GM18505 (cell line): Measurements from ENCODE around the gene KIFC1.

ENCODE experiments used
- ATAC-seq: cut with Tn5 transposase; IDR thresholded peaks from one replicate; pipeline ENCODE4 v1.9.1; 2021; ENCODE audit not compliant: unreplicated experiment
- POLR2A ChIP-seq: IDR thresholded peaks from 4 replicates; pipeline ENCODE4 v1.6.1; 2011; ENCODE audit warnings: borderline replicate concordance; ENCODE audit not compliant: insufficient read depth, insufficient read length; ENCODE audit errors: extremely low read depth

Gene KIFC1

DNA sequence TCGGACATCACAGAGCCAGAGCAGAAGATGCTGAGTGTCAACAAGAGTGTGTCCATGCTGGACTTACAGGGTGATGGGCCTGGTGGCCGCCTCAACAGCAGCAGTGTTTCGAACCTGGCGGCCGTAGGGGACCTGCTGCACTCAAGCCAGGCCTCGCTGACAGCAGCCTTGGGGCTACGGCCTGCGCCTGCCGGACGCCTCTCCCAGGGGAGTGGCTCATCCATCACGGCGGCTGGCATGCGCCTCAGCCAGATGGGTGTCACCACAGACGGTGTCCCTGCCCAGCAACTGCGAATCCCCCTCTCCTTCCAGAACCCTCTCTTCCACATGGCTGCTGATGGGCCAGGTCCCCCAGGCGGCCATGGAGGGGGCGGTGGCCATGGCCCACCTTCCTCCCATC is 51.4 kb downstream of the KIFC1 start:
- ATAC-seq, result no peak
- no peak for TF ChIP-seq POLR2A

DNA sequence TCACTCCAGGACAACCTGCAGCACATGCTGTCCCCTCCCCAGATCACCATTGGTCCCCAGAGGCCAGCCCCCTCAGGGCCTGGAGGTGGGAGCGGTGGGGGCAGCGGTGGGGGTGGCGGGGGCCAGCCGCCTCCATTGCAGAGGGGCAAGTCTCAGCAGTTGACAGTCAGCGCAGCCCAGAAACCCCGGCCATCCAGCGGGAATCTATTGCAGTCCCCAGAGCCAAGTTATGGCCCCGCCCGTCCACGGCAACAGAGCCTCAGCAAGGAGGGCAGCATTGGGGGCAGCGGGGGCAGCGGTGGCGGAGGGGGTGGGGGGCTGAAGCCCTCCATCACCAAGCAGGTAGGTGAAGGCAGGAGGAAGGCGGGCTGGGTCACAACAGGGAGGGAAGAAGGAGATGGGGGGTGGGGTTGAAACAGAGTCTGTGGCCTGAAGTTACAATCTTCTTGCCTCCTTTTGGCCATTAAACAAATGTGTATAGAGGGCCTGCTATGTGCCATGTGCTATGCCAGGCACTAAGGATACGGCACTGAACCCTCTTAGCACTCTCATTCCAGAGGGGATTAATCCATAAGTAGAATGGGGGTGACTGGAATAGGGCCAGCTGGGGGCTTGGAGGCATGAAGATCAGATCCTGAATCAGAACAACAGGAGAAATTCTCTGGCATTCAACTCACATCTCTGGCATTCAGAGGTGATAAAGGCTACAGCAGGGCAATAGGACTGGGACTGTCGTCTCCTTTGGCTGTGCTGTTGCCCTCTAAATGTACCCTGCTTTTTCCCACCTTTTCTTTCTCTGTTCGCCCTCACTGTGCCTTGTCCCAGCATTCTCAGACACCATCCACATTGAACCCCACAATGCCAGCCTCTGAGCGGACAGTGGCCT is 52.2 kb downstream of the KIFC1 start:
- ATAC-seq, result no peak
- TF ChIP-seq POLR2A, result no peak

DNA sequence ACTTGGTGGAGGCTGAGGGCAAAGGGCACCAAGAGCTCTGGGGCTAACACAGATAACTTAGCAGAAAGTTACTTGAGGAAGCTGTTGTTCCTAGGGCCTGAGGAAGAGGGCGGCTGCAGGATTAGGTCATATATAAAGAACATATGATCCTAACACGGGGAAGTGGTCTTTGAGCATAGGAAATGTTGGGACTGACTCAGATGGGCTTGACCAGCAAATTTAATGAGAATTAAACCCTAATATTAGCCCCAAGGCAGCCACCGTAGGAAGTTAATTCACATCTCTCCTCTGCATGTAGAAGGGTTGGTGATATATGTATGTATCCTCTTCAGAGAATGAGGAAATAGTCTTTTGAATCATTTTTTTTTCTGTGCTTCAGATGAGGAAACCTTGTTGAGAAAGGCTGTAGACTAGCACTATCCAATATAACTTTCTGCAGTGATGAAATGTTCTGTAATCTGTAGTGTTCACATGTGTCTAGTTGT is 53.5 kb downstream of the KIFC1 start:
- no peak for TF ChIP-seq POLR2A

DNA sequence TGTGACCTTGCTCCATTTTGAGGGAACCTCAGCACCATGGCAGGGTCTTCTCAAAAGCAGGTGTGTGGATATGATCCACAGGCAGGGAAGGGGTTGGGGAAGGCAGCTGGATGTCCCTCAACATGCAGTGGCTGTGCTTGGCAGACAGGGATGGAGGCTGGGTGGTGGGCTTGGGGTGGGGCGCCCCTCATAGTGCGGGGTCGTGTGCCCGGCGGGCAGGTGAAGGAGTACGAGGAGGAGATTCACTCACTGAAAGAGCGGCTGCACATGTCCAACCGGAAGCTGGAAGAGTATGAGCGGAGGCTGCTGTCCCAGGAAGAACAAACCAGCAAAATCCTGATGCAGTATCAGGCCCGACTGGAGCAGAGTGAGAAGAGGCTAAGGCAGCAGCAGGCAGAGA is 54.7 kb downstream of the KIFC1 start:
- ATAC-seq, result no peak
- TF ChIP-seq POLR2A, result no peak

More for the DNA sequence above, 53.5 kb downstream of the KIFC1 start:
- ATAC-seq, result no peak

DNA sequence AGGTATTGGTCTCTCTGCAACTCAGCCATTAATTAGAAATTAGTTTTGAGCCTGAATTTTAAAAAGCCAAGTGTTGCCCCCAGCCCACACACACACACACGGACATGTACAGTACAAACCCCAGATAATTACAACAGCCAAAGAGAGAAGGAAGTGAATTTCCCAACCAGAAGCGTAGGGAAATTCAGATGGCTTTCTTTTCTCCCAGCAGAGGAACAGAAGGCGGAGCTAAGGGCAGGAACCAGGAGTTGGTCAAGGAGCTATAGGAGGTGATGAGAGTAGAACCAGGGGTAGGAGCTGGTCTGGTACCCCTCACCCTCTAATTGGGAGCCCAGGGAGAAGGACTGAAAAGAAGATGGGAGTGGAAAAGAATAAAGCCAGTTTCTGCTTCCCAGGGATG is 58.8 kb downstream of the KIFC1 start:
- no peak for ATAC-seq
- no peak for TF ChIP-seq POLR2A

DNA sequence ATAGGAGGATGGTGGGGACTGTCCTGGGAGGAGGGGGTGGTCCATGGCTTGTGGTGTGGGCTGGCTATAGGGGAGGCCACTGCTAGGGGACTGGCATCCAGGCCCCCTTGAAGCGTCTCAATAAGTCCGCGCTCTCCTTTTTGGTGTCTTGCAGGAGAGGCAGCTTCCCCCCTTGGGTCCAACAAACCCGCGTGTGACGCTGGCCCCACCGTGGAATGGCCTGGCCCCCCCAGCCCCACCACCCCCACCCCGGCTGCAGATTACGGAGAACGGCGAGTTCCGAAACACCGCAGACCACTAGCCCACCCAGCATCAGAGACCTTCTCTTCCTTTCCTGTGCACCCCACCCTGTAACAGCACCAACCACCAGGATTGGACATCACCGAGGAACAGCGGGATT is 60.0 kb downstream of the KIFC1 start:
- TF ChIP-seq POLR2A, result no peak
- no peak for ATAC-seq

DNA sequence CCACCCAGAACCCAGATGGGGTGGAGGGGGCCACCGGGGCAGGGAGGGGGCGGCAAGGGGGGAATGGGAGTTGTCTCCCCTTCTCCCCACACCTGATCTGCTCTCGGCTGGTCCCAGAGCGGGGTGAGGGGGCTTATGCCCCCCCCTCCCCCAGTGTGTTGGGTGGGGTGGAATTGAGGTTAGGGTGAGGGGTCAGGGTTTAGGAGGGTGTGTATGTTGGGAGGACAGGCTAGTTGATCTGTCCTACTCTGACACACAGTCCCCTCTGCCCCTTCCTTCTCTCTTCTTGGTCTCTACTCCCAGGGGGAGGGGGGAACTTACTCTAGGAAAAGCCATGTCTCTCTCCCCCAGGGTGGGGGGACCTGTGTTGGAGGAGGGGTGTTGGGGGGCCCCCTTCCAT is 60.9 kb downstream of the KIFC1 start:
- no peak for ATAC-seq
- TF ChIP-seq POLR2A, result no peak

DNA sequence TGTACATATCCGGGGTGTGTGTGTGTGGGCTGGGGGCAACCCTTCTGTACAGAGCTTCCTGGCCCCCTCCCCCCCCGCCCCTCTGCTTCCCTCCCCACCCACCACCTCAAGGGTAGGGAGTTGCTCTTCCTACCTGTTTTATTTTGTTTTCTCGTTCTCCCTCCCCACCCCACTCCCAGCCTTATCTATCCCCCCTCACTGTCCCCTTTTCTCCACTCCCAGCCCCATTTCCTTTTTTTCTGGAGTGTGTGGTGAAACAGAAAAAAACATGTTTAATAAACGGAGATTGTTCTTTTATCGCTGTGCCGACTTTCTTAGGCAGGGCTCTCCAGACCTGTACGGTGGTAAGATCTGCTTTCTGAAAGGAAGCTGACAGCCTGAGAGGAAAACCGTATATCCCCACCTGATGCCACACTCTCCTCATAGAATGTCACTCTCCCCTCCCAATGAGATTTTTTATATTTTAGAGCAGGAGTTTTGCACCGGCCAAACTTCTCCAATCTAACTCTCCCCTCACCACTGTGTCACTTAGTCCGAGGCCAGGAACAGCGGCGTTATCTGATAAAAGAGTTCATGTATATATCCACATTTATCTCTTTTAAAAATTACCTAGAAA is 61.9 kb downstream of the KIFC1 start:
- TF ChIP-seq POLR2A, result no peak
- no peak for ATAC-seq

DNA sequence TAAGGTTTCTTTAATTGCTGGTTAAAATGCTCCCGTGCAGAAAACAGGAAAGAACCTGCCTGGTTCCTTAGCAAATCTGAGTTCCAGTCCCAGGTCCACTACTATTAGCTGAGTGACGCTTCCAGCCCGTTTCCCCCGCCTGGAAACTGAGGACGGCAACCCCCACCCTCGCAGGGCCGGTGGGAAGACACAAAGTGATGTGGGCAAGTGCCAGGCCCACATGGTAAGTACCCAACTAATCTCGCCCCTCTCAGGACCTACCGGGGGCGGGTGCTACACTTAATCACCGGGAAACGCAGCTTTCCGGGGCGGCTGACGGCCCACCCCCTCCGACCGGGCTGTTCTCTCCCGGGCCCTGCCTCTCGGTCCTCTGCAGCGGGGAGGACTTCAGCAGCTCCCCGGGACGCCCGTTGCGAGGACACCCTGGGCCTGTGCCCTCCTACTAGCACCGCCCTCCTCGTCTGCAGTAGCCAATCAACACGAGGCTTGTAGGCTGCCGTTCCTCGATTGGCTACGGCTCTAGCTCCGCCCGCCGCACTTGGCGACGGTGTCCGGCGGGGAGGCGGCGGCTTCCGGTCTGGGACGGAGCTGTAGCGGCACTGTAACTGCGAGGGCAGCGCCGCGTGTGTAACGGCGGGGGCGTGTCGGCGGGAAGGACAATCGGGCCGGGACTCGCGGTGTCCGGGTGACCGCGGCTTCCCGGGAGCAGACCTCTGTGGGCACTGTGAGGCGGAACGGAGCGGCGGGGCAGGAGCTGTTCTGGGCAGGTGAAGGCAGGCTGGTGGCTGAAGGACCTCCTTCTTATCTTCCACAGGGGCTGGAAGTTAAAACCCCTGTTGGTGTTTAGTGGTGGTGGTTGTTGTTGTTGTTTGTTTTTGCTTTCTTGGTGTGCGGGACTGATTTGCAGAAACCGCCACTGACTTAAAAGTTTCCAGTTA is 62.7 kb downstream of the KIFC1 start, which contains the start of gene ZBTB9:
Gene ZBTB9 (plus strand): TSS at position 568 of the 938 bp plus-strand sequence. CDS start 525 bp downstream, outside the sequence.
- ATAC-seq, result peak; percentile 94
- TF ChIP-seq POLR2A, result peak; percentile 84

DNA sequence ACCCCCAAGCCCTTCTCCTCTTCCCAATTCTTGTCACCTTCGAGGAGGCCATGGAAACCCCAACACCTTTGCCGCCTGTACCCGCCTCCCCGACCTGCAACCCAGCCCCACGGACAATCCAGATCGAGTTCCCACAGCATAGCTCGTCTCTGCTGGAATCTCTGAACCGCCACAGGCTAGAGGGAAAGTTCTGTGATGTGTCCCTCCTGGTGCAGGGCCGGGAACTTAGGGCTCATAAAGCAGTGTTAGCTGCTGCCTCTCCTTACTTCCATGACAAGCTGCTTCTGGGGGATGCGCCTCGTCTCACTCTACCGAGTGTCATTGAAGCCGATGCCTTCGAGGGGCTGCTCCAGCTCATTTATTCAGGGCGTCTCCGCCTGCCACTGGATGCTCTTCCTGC is 63.4 kb downstream of the KIFC1 start:
- no peak for ATAC-seq
- TF ChIP-seq POLR2A, result no peak

DNA sequence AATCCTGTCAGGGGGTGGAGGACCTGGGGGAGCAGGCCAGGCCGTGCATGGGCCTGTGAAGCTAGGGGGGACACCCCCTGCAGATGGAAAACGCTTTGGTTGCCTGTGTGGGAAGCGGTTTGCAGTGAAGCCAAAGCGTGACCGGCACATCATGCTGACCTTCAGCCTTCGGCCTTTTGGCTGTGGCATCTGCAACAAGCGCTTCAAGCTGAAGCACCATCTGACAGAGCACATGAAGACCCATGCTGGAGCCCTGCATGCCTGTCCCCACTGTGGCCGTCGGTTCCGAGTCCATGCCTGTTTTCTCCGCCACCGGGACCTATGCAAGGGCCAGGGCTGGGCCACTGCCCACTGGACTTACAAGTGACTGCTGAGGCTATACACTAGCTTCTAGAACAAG is 64.5 kb downstream of the KIFC1 start:
- ATAC-seq, result no peak

DNA sequence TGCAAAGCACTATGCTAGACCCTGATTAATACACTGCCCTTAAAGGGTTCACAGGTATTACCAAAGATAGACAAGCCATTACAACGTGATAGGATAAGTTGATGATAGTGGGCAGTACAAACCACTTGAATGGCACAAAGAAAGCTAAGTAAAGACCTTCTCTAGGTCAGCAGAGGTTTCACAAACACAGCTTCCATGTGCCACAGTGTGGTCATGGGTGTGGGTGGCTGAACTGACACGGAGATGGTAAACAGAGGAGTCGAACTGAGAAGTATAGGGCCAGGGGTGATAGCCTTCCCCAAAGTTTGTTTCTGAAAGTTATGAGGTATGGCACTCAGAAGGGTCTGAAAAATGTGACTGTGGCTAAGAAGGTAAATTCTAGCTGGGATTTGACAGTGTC is 67.1 kb downstream of the KIFC1 start:
- no peak for ATAC-seq
- no peak for TF ChIP-seq POLR2A

More for the DNA sequence above, 64.5 kb downstream of the KIFC1 start:
- no peak for TF ChIP-seq POLR2A

DNA sequence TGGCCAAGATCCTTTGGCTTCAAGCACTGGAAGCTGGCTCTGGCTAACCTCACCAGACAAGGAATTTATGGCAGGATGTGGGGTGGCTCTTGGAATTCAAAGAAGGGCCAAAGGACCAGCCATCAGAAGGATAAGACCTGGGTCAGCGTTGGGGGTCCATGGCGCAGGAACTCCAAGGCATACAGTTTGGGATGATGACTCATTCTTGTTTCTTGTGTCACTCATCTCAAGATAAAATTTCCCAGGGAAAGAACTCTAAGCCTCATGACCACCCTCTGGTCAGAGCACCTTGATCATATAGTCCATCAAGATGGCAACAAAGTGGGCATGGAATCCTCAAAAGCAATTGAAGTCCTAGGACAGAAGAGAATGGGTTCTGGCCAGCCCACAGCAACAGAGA is 67.6 kb downstream of the KIFC1 start:
- no peak for TF ChIP-seq POLR2A
- no peak for ATAC-seq
